Activated naive CD4-positive, alpha-beta T cell treated with anti-CD3 and anti-CD28 coated beads, Interleukin-2, amount 10 ng/mL, durations not matched to agents 5 hours and 36 hours (primary cell): ENCODE data around the gene FBLN2. TPM values are rescaled to one million over a fixed set of nuclear protein-coding genes. Genes with fewer than 3 reads are reported as not detected.

Experiments used
- total RNA-seq, 2 experiments: library from RNA; stranded (reverse); gene quantifications; one replicate each; pipeline ENCODE4 v1.2.3, GENCODE V29; 2021

Gene FBLN2
- total RNA-seq = under 1 TPM in 1 of 2 experiments, not detected in 1; 0.17 TPM

GRCh38 chr3:13548696-13549622 lies at the start of gene FBLN2:
Gene FBLN2, plus strand, starts transcription at chr3:13549125. Its CDS starts 21,231 bp downstream, at chr3:13570356.

Other genes starting within 250 kb of the FBLN2 start
- gene NUP210, start 128.8 kb upstream of the FBLN2 start, total RNA-seq = 100 to 1,000 TPM; 162 to 171 TPM
- 1 to 10 TPM; 1.8 to 3.0 TPM for gene HDAC11, start 68.8 kb upstream of the FBLN2 start, total RNA-seq